Activated naive CD8-positive, alpha-beta T cell (primary cell): ENCODE results near the gene BACE2.
"Not testable (repeated sequence)": the region's sequence is repeated elsewhere in the genome, so short reads cannot be mapped to it uniquely, and the experiment has no call there.

Source experiments
- H3K27ac Mint-ChIP-seq: one replicate; pipeline ENCODE4 v1.8.0; 2021; ENCODE audit warnings: mixed read lengths
- H3K27me3 Mint-ChIP-seq: one replicate; pipeline ENCODE4 v1.8.0; 2021; ENCODE audit warnings: mixed read lengths
- H3K36me3 Mint-ChIP-seq: one replicate; pipeline ENCODE4 v1.8.0; 2021; ENCODE audit warnings: mixed read lengths
- H3K4me1 Mint-ChIP-seq: one replicate; pipeline ENCODE4 v1.8.0; 2021; ENCODE audit warnings: low read depth, mixed read lengths
- H3K4me3 Mint-ChIP-seq: one replicate; pipeline ENCODE4 v1.8.0; 2021; ENCODE audit warnings: mild to moderate bottlenecking, mixed read lengths
- H3K9me3 Mint-ChIP-seq: one replicate; pipeline ENCODE4 v1.8.0; 2021; ENCODE audit warnings: low read depth, mixed read lengths

The BACE2 gene

GRCh38 chr21:41243107-41243506 is 75.1 kb downstream of the BACE2 start:
- no peaks in the 10 kb centered on the region for H3K36me3 Mint-ChIP-seq
- H3K4me3 Mint-ChIP-seq = no peak overlapping the region
- H3K9me3 Mint-ChIP-seq = no peaks in the 10 kb centered on the region
- no peaks in the 10 kb centered on the region for H3K27me3 Mint-ChIP-seq
- no peak overlapping the region for H3K27ac Mint-ChIP-seq
- no peaks in the 10 kb centered on the region for H3K4me1 Mint-ChIP-seq

DNA sequence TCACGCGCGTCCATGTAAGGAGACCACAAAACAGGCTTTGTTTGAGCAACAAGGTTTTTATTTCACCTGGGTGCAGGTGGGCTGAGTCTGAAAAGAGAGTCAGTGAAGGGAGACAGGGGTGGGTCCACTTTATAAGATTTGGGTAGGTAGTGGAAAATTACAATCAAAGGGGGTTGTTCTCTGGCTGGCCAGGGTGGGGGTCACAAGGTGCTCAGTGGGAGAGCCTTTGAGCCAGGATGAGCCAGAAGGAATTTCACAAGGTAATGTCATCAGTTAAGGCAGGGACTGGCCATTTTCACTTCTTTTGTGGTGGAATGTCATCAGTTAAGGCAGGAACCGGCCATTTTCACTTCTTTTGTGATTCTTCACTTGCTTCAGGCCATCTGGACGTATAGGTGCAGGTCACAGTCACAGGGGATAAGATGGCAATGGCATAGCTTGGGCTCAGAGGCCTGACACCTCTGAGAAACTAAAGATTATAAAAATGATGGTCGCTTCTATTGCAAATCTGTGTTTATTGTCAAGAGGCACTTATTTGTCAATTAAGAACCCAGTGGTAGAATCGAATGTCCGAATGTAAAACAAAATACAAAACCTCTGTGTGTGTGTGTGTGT is 76.4 kb downstream of the BACE2 start:
- not testable (repeated sequence) for H3K36me3 Mint-ChIP-seq, H3K4me3 Mint-ChIP-seq, H3K9me3 Mint-ChIP-seq, H3K27me3 Mint-ChIP-seq, H3K27ac Mint-ChIP-seq, H3K4me1 Mint-ChIP-seq

- no peaks in the 10 kb centered on the region for H3K27me3 Mint-ChIP-seq
- H3K9me3 Mint-ChIP-seq = no peaks in the 10 kb centered on the region
- no peaks in the 10 kb centered on the region for H3K36me3 Mint-ChIP-seq
- H3K4me3 Mint-ChIP-seq = no peak overlapping the region
- no peaks in the 10 kb centered on the region for H3K4me1 Mint-ChIP-seq
- H3K27ac Mint-ChIP-seq = no peak overlapping the region
Measured at GRCh38 chr21:41245509-41246135, 77.7 kb downstream of the BACE2 start.

DNA sequence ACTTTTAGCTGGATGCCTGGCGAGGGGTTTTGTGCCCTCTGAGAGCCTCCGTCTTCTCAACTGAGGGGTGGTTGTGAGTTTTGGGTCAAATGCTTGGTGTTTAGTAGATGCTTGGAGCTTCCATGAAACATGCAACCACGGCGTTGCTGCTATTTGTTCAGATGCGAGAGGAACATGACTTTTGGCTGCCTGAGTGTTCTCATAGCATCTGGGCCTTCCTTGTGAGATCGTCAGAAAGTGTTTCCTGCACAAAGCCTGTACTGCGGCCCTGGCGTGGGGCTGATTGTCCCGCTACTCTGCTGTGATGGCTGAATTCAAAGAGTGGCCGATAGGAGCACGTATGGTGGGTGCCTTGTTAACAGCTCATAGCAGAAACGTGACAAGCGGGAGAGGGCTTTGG is 78.8 kb downstream of the BACE2 start:
- Mint-ChIP-seq H3K27me3 (peaks cover 1% of the 10 kb centered on the region), H3K27ac (no peak overlapping the region), H3K36me3 (no peaks in the 10 kb centered on the region), H3K4me3 (no peak overlapping the region), H3K9me3 (no peaks in the 10 kb centered on the region), H3K4me1 (no peaks in the 10 kb centered on the region)

- H3K36me3 Mint-ChIP-seq = no peaks in the 10 kb centered on the region
Measured at GRCh38 chr21:41247561-41248545, 79.9 kb downstream of the BACE2 start.

DNA sequence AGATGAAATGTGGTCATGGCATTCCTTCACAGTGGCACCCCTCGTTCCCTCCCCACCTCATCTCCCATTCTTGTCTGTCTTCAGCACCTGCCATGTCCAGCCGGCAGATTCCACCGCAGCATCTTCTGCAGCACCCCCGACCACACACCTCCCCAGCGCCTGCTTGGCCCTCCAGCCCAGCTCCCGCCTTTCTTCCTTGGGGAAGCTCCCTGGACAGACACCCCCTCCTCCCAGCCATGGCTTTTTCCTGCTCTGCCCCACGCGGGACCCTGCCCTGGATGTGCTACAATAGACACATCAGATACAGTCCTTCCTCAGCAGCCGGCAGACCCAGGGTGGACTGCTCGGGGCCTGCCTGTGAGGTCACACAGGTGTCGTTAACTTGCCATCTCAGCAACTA is 81.5 kb downstream of the BACE2 start:
- peaks cover 4% of the 10 kb centered on the region for H3K27me3 Mint-ChIP-seq
- H3K4me1 Mint-ChIP-seq = no peaks in the 10 kb centered on the region
- no peaks in the 10 kb centered on the region for H3K9me3 Mint-ChIP-seq
- H3K27ac Mint-ChIP-seq = no peak overlapping the region
- H3K4me3 Mint-ChIP-seq = no peak overlapping the region
- H3K36me3 Mint-ChIP-seq = no peaks in the 10 kb centered on the region

More at GRCh38 chr21:41247561-41248545, 79.9 kb downstream of the BACE2 start:
- H3K27ac Mint-ChIP-seq = no peak overlapping the region
- no peaks in the 10 kb centered on the region for H3K4me1 Mint-ChIP-seq
- peaks cover 4% of the 10 kb centered on the region for H3K27me3 Mint-ChIP-seq
- H3K9me3 Mint-ChIP-seq = no peaks in the 10 kb centered on the region
- H3K4me3 Mint-ChIP-seq = no peak overlapping the region

DNA sequence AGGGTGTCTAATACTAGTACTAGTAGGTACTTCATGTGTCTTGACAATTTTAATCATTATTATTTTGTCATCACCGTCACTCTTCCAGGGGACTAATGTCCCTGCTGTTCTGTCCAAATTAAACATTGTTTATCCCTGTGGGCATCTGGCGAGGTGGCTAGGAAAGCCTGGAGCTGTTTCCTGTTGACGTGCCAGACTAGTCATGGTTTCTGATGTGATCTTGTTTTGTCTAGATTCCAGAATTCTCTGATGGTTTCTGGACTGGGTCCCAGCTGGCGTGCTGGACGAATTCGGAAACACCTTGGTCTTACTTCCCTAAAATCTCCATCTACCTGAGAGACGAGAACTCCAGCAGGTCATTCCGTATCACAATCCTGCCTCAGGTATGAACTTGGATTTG is 82.6 kb downstream of the BACE2 start:
- Mint-ChIP-seq H3K4me1 (no peaks in the 10 kb centered on the region), H3K4me3 (no peak overlapping the region), H3K27ac (no peak overlapping the region), H3K36me3 (no peaks in the 10 kb centered on the region), H3K27me3 (peaks cover 6% of the 10 kb centered on the region), H3K9me3 (no peaks in the 10 kb centered on the region)

- H3K4me3 Mint-ChIP-seq = no peak overlapping the region
- H3K36me3 Mint-ChIP-seq = no peaks in the 10 kb centered on the region
- no peaks in the 10 kb centered on the region for H3K4me1 Mint-ChIP-seq
- no peak overlapping the region for H3K27ac Mint-ChIP-seq
- no peaks in the 10 kb centered on the region for H3K9me3 Mint-ChIP-seq
- H3K27me3 Mint-ChIP-seq = peaks cover 6% of the 10 kb centered on the region
Measured at GRCh38 chr21:41251961-41252642, 84.1 kb downstream of the BACE2 start.

- Mint-ChIP-seq H3K9me3 (no peaks in the 10 kb centered on the region), H3K4me3 (no peak overlapping the region), H3K27ac (no peak overlapping the region), H3K4me1 (no peaks in the 10 kb centered on the region), H3K36me3 (no peaks in the 10 kb centered on the region), H3K27me3 (peaks cover 6% of the 10 kb centered on the region)
Measured at GRCh38 chr21:41254090-41254700, 86.2 kb downstream of the BACE2 start.

DNA sequence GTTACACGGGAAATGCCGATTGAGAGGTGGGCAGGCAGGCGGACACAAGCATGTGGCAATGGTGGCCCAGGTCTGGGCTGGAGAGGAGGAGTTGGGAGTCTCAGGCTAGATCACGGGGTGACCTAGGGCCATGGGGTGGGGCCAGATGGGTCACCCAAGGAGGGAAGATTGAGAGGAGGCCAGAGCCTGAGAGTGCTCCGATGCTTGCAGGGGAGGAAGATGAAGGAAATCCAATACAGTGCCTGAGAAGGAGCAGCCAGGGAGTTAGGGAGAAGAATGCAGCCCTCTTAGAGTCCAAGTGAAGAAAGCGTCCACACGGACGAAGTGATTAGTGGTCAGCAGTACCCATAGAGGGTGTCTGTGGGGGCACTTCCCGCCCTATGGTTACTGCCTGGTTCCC is 87.2 kb downstream of the BACE2 start:
- Mint-ChIP-seq H3K27ac (no peak overlapping the region), H3K4me3 (no peak overlapping the region), H3K27me3 (peaks cover 6% of the 10 kb centered on the region), H3K4me1 (no peaks in the 10 kb centered on the region), H3K9me3 (no peaks in the 10 kb centered on the region), H3K36me3 (no peaks in the 10 kb centered on the region)

DNA sequence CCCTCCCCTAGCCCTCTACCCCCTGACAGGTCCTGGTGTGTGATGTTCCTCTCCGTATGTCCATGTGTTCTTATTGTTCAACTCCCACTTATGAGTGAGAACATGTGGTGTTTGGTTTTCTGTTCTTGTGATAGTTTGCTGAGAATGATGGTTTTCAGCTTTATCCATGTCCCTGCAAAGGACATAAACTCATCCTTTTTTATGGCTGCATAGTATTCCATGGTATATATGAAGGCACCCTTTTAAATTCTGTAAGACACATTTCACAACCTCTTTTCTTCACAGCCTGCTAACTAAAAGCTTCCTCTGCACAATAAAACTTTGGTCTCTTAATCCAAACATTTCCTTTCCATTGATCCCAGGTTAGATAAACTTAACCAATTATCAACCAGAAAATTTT is 88.3 kb downstream of the BACE2 start:
- H3K9me3 Mint-ChIP-seq, H3K36me3 Mint-ChIP-seq, H3K4me1 Mint-ChIP-seq, H3K4me3 Mint-ChIP-seq, H3K27ac Mint-ChIP-seq, H3K27me3 Mint-ChIP-seq: not testable (repeated sequence)

DNA sequence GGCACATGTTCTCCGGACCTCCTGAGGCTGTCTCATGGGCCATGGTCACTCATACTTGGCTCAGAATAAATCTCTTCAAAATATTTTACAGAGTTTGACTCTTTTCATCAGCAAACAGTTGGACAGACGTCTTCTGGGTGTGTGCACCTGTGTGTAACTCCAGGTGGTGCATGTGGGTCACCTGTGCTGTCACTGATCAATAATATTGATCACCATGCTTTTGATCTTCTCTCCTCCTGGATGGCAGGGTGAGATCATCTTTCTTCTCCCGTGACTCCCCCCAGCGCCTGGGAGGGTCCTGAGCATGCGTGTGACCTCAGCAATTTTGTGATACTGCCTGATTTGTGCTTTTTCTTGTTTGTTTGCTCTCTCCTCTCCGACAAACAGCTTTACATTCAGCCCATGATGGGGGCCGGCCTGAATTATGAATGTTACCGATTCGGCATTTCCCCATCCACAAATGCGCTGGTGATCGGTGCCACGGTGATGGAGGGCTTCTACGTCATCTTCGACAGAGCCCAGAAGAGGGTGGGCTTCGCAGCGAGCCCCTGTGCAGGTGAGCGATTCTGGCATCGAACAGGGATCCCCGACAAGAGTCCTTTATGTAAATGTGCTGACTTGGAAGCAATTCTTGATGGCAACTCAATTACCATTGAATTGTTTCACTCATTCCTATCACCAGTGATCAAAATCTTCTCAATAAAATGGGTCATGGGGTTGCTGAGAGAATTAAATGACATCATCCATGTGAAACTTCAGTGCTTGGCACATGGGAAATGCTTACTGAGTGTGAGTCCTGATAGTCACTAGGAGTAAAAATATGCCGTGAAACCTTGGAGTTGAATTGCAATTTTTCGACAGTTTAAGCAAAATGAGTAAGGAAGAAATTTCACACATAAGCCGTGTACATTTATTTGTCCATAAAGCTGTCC is 89.1 kb downstream of the BACE2 start:
- Mint-ChIP-seq H3K9me3 (no peaks in the 10 kb centered on the region), H3K4me3 (no peak overlapping the region), H3K4me1 (no peaks in the 10 kb centered on the region), H3K27me3 (peaks cover 2% of the 10 kb centered on the region), H3K36me3 (no peaks in the 10 kb centered on the region), H3K27ac (no peak overlapping the region)

GRCh38 chr21:41258617-41259016 is 90.7 kb downstream of the BACE2 start:
- Mint-ChIP-seq H3K4me3 (no peak overlapping the region), H3K27ac (no peak overlapping the region), H3K36me3 (no peaks in the 10 kb centered on the region)

DNA sequence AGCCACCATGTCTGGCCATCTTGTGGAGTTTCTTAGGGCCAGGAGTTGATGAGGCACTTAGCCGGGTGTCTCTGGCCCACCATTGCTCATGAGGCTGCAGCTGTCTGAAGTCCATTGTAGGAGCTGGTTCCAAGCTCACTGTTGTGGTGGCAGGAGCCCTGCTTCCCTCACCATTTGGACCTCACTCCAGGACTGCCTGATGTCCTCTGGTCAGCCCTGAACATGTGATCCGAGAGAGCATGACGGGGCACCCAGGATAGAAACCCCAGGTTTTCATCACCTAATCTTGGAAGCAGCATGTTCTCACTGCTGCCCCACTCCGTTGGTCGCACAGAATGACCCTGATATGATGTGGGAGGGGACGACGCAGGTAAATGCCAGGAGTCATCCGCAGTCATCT is 92.5 kb downstream of the BACE2 start:
- no peak overlapping the region for H3K4me3 Mint-ChIP-seq
- H3K36me3 Mint-ChIP-seq = no peaks in the 10 kb centered on the region
- H3K4me1 Mint-ChIP-seq = no peaks in the 10 kb centered on the region
- peaks cover 5% of the 10 kb centered on the region for H3K27me3 Mint-ChIP-seq
- H3K9me3 Mint-ChIP-seq = peaks cover 5% of the 10 kb centered on the region
- H3K27ac Mint-ChIP-seq = no peak overlapping the region

More at GRCh38 chr21:41258617-41259016, 90.7 kb downstream of the BACE2 start:
- H3K4me1 Mint-ChIP-seq = no peaks in the 10 kb centered on the region
- peaks cover 3% of the 10 kb centered on the region for H3K9me3 Mint-ChIP-seq
- peaks cover 1% of the 10 kb centered on the region for H3K27me3 Mint-ChIP-seq
